Karpas-422 (cell line): ENCODE results near the gene S1PR1. TPM values are rescaled to one million over a fixed set of nuclear protein-coding genes. Genes with fewer than 3 reads are reported as not detected.

Experiments
- DNase-seq: peaks from one replicate; pipeline ENCODE4 v3.0.0-alpha.2; 2015
- H2AFZ ChIP-seq: fragments of 200-600 bp; sonication (generic); 2 replicates; pipeline ENCODE4 v1.6.1; 2014; ENCODE audit warnings: antibody characterized with exemption, low read length, mixed read lengths
- H3K27ac ChIP-seq: fragments of 200-600 bp; sonication (generic); 2 replicates; pipeline ENCODE4 v1.5.1; 2014; ENCODE audit warnings: mild to moderate bottlenecking, low read length, moderate library complexity
- H3K27me3 ChIP-seq: fragments of 200-600 bp; sonication (generic); 2 replicates; pipeline ENCODE4 v1.6.1; 2014; ENCODE audit warnings: low read length, mixed read lengths
- H3K36me3 ChIP-seq: fragments of 200-600 bp; sonication (generic); 2 replicates; pipeline ENCODE4 v1.6.1; 2014; ENCODE audit warnings: low read length, mixed read lengths; ENCODE audit not compliant: insufficient read depth
- H3K4me1 ChIP-seq: fragments of 200-600 bp; sonication (generic); 2 replicates; pipeline ENCODE4 v1.6.1; 2014; ENCODE audit warnings: mild to moderate bottlenecking, low read length, mixed read lengths
- H3K4me2 ChIP-seq: fragments of 200-600 bp; sonication (generic); 2 replicates; pipeline ENCODE4 v1.6.1; 2014; ENCODE audit warnings: low read length, low read depth, mild to moderate bottlenecking; ENCODE audit not compliant: poor library complexity, severe bottlenecking
- H3K4me3 ChIP-seq: fragments of 200-600 bp; sonication (generic); 2 replicates; pipeline ENCODE4 v1.5.1; 2014; ENCODE audit warnings: mild to moderate bottlenecking, antibody characterized with exemption, low read length, mixed read lengths
- H3K79me2 ChIP-seq: fragments of 200-600 bp; sonication (generic); 2 replicates; pipeline ENCODE4 v1.6.1; 2014; ENCODE audit warnings: mild to moderate bottlenecking, low read length, mixed read lengths
- H3K9ac ChIP-seq: fragments of 200-600 bp; sonication (generic); 2 replicates; pipeline ENCODE4 v1.6.0; 2014; ENCODE audit warnings: low read length
- H3K9me2 ChIP-seq: fragments of 200-600 bp; sonication (generic), shearing (Covaris generic); replicated peaks from 2 replicates; pipeline ENCODE4 v1.6.0; 2014; ENCODE audit warnings: mild to moderate bottlenecking, low read length, moderate library complexity; ENCODE audit not compliant: insufficient read depth
- H3K9me3 ChIP-seq: fragments of 300-700, 200-600 bp; sonication (generic); 2 replicates; pipeline ENCODE4 v1.6.1; 2014; ENCODE audit warnings: low read length, mixed read lengths
- H4K20me1 ChIP-seq: fragments of 200-600 bp; sonication (generic); 2 replicates; pipeline ENCODE4 v1.6.1; 2014; ENCODE audit warnings: mild to moderate bottlenecking, antibody characterized with exemption, low read length, low read depth; ENCODE audit not compliant: insufficient read depth
- total RNA-seq: library from RNA; depleted of rRNA; stranded (reverse); fragments of >200 nt; shearing (Covaris generic); gene quantifications from 2 replicates; pipeline ENCODE4 v1.2.3, GENCODE V29; 2014; ENCODE audit warnings: low replicate concordance

Gene S1PR1
- total RNA-seq, 1 experiment from 2014 or later: not detected

GRCh38 chr1:101238031-101238628 is 1.3 kb downstream of the S1PR1 start:
- no peak overlapping the region for H2AFZ ChIP-seq
- H3K4me3 ChIP-seq: no peak overlapping the region
- H3K27ac ChIP-seq: no peak overlapping the region
- no peaks in the 10 kb centered on the region for H3K79me2 ChIP-seq
- no peak overlapping the region for H3K9ac ChIP-seq
- 0 out of 2 replicates have a peak, but pooled peaks cover 6% of the 10 kb centered on the region for H4K20me1 ChIP-seq
- no peak for DNase-seq
- H3K9me3 ChIP-seq: no peaks in the 10 kb centered on the region
- no peak overlapping the region for H3K4me2 ChIP-seq
- no peaks in the 10 kb centered on the region for H3K27me3 ChIP-seq
- peaks cover 32% of the 10 kb centered on the region for H3K4me1 ChIP-seq
- no peaks in the 10 kb centered on the region for H3K9me2 ChIP-seq
- H3K36me3 ChIP-seq: no peaks in the 10 kb centered on the region

- Histone ChIP-seq H3K4me3 (no peak overlapping the region), H2AFZ (no peak overlapping the region), H3K36me3 (no peaks in the 10 kb centered on the region), H3K79me2 (no peaks in the 10 kb centered on the region), H3K27ac (no peak overlapping the region), H3K4me2 (peak overlapping the region; percentile 4), H3K9me3 (no peaks in the 10 kb centered on the region), H3K9me2 (no peaks in the 10 kb centered on the region), H4K20me1 (0 out of 2 replicates have a peak, but pooled peaks cover 6% of the 10 kb centered on the region), H3K9ac (no peak overlapping the region), H3K27me3 (no peaks in the 10 kb centered on the region), H3K4me1 (peaks cover 32% of the 10 kb centered on the region)
- DNase-seq: peak; percentile 89
These were observed 1.9 kb downstream of the S1PR1 start for GRCh38 chr1:101238681-101239094.

- Histone ChIP-seq H3K9ac (no peak overlapping the region), H4K20me1 (0 out of 2 replicates have a peak, but pooled peaks cover 6% of the 10 kb centered on the region), H3K4me2 (peak overlapping the region; percentile 4), H3K36me3 (no peaks in the 10 kb centered on the region), H2AFZ (no peak overlapping the region), H3K4me3 (no peak overlapping the region), H3K27ac (no peak overlapping the region), H3K79me2 (no peaks in the 10 kb centered on the region), H3K27me3 (no peaks in the 10 kb centered on the region), H3K9me2 (no peaks in the 10 kb centered on the region), H3K9me3 (no peaks in the 10 kb centered on the region), H3K4me1 (peaks cover 32% of the 10 kb centered on the region)
- no peak for DNase-seq
These were observed 2.5 kb downstream of the S1PR1 start for GRCh38 chr1:101239095-101240040.

GRCh38 chr1:101240041-101240430 is 3.2 kb downstream of the S1PR1 start:
- Histone ChIP-seq H3K27me3 (no peaks in the 10 kb centered on the region), H3K4me2 (no peak overlapping the region), H3K27ac (no peak overlapping the region), H3K79me2 (no peaks in the 10 kb centered on the region), H3K9me2 (no peaks in the 10 kb centered on the region), H2AFZ (no peak overlapping the region), H3K4me1 (peaks cover 32% of the 10 kb centered on the region), H4K20me1 (0 out of 2 replicates have a peak, but pooled peaks cover 6% of the 10 kb centered on the region), H3K9me3 (no peaks in the 10 kb centered on the region), H3K9ac (no peak overlapping the region), H3K4me3 (no peak overlapping the region), H3K36me3 (no peaks in the 10 kb centered on the region)
- DNase-seq: no peak

- Histone ChIP-seq H3K27me3 (no peaks in the 10 kb centered on the region), H3K36me3 (no peaks in the 10 kb centered on the region), H3K79me2 (no peaks in the 10 kb centered on the region), H3K9me3 (no peaks in the 10 kb centered on the region), H3K27ac (no peak overlapping the region), H2AFZ (no peak overlapping the region), H4K20me1 (no peaks in the 10 kb centered on the region), H3K9me2 (no peaks in the 10 kb centered on the region), H3K9ac (no peak overlapping the region), H3K4me2 (no peak overlapping the region), H3K4me3 (no peak overlapping the region), H3K4me1 (peaks cover 28% of the 10 kb centered on the region)
- no peak for DNase-seq
These were observed 4.8 kb downstream of the S1PR1 start for GRCh38 chr1:101241485-101242225.

- no peaks in the 10 kb centered on the region for H3K9me3 ChIP-seq
- no peaks in the 10 kb centered on the region for H3K79me2 ChIP-seq
- H2AFZ ChIP-seq: no peak overlapping the region
- peaks cover 29% of the 10 kb centered on the region for H3K4me1 ChIP-seq
- no peak overlapping the region for H3K4me3 ChIP-seq
- H3K9ac ChIP-seq: no peak overlapping the region
- no peaks in the 10 kb centered on the region for H3K36me3 ChIP-seq
- DNase-seq: no peak
- H3K4me2 ChIP-seq: no peak overlapping the region
- H3K27me3 ChIP-seq: no peaks in the 10 kb centered on the region
- no peak overlapping the region for H3K27ac ChIP-seq
- no peaks in the 10 kb centered on the region for H3K9me2 ChIP-seq
- 0 out of 2 replicates have a peak, but pooled peaks cover 3% of the 10 kb centered on the region for H4K20me1 ChIP-seq
These were observed 5.7 kb downstream of the S1PR1 start for GRCh38 chr1:101242324-101243050.

GRCh38 chr1:101243751-101244150 is 6.9 kb downstream of the S1PR1 start:
- Histone ChIP-seq H3K27ac (no peak overlapping the region), H3K4me1 (peaks cover 32% of the 10 kb centered on the region), H3K79me2 (no peaks in the 10 kb centered on the region), H3K36me3 (no peaks in the 10 kb centered on the region), H3K4me3 (no peak overlapping the region), H2AFZ (no peak overlapping the region), H4K20me1 (0 out of 2 replicates have a peak, but pooled peaks cover 5% of the 10 kb centered on the region), H3K9ac (no peak overlapping the region), H3K9me2 (no peaks in the 10 kb centered on the region), H3K4me2 (no peak overlapping the region), H3K9me3 (no peaks in the 10 kb centered on the region), H3K27me3 (no peaks in the 10 kb centered on the region)
- no peak for DNase-seq
